NCI-H345 (cell line): Measurements from ENCODE around the gene IL1RAPL1.
"Not testable (repeated sequence)": the region's sequence is repeated elsewhere in the genome, so short reads cannot be mapped to it uniquely, and the experiment has no call there.

Experiments
- DNase-seq: peaks from one replicate; lab custom pipeline; 2025; lab: John Stamatoyannopoulos, UW

The IL1RAPL1 gene

DNA sequence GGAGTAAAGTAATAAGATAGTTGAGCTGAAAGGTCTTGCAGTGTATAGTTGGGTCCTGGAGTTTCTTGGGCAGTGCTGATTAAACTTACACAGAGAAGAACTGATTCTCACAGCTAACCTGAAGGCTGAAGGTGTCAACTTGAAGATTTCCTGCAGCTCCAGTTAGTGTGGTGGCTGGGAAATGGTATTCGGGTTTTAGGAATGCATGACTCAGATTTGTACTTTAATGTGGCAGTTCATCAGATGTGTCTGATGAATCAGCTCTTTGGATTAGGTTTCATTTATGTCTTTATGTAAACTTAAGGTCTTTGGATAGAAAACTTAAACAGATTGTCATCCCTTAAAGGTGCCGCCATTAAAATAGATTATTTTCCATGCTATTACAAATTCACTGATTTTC is 200.0 kb downstream of the IL1RAPL1 start:
- no peak for DNase-seq

DNA sequence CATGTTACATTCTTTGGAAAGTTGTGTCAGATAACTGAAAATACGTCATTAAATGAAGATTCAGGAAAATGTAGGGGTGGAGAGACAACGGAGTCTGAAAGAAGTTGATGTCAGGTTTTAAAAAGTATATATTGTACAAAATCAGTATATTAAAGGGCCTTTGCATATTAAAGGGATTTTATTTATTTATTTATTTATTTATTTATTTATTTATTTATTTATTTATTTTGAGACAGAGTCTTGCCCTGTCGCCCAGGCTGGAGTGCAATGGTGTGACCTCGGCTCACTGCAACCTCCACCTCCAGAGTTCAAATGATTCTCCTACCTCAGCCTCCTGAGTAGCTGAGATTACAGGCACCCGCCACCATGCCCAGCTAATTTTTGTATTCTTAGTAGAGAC is 213.4 kb downstream of the IL1RAPL1 start:
- DNase-seq = not testable (repeated sequence)

DNA sequence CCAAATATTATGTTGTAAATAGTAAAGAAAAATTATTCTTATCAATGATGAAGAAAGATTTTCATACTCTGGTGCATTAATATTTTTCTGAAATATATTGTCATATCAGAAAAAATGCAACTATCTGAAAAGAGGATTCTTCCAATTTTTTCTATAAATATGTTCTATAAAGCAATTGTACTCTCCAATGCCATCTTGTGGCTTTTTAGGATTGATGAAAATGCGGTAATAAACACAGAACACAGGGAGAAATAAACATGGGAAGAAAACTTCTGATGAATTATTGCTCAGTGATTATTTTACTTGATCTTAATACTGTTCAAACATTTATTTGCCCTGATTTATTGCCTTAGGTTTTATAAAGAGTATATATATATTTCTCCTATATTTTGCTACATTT is 215.4 kb downstream of the IL1RAPL1 start:
- DNase-seq = no peak

DNA sequence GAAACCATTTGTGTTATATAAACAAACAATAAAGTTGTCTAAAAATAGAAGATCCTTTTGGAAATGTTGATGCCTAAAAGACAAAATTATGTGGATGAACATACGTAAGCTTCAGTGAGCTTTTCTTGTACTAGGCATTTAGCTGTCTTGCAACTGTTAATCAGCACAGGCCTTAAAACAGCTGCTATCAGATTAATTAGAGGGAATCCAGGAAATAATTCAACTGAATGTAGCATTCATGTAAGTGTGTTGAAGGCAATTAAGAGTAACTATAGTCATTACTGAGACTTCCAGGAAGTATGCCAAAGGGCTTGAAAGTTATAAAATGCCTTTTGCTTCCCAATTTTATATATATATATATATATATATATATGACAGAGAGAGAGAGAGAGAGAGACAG is 248.7 kb downstream of the IL1RAPL1 start:
- no peak for DNase-seq

DNA sequence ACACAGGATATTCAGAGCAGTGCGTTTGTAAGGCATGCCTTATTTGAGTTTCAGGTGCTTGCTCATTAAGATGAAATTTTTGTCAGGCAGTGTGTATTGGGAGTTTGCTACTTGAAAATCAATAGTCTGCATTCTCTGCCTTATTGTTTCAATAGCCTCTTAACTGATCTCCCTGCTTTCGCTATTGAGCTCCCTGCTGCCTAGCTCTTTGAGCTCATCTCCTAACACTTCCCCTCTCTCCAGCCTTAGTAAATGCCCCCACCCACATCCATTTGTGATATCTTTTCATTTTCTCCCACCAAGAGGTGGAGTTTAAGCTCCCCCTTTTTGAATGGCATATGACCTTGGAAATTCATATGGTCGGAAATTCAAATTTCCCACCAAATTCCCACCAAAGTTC is 256.6 kb downstream of the IL1RAPL1 start:
- peak; percentile 7 for DNase-seq

DNA sequence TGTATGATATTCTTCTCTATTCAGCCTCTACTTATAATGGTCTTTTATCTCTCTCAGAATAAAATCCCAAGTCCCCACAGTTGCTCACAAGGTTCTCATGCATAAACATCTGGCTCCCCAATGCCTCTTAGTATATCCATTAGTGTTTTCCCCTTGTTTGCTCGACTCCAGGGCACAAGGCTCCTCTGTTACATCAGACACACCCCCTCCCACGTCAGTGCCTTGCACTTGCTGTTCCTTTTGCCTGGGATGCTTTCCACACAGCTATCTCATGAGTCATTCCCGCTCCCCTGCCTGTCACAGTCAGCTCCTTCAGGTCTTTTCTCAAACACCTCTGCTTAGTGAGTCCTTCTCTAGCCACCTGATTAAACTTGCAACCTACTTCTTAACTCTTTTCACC is 260.2 kb downstream of the IL1RAPL1 start:
- no peak for DNase-seq

DNA sequence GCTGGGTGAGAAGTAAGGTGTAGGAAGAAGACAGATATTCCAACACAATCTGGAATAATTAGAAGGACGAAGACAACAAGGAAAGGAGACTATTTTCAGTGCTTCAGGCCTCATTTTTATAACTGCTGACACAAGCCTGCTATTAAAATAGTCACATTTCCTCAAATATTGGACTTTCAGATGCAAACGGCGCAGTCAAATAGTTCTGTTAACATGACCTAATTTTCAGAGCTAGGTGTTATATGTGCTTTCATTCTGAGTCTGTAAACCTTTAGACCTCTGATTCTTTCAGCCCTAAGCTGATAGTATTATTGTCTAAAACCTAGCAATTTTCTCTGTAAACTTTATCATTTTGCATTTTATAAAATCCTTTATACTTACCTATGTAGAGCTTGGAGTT is 261.5 kb downstream of the IL1RAPL1 start:
- DNase-seq = no peak

DNA sequence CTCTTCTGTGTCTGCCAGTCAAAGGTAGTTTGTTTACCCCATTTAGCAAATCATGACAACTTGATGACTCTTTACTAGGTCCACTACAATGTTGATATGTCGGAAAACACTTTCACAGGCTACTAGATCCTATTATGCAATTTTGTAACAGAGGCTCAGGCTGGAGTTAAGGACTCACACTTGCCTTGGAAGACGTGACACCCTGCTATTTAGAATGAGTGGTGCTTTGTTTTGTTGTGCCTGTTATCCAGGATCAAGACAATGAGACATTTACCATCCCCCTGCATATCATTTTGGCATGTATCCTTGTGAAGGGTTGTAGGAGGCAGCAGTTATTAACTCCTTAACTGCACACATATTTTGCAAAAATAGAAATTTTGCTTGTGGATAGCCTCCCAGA is 263.7 kb downstream of the IL1RAPL1 start:
- no peak for DNase-seq

DNA sequence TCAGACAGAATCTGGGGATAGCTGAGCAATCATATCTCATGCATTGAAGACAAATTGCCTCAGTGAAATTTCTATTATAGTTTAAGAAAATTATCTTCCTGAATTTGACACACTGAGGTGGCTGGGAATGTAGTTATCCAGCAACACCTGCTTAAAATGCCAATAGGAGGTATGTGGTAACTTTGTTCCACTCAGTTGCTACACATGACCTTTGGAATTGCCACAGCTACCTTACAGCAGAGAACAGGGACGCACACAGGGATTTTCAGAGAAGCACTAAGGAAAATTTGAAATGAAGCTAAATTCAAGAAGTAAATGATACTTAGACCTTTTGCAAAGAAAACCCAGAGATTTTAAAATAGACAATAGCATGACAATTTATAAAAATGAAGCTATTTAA is 264.6 kb downstream of the IL1RAPL1 start:
- no peak for DNase-seq

DNA sequence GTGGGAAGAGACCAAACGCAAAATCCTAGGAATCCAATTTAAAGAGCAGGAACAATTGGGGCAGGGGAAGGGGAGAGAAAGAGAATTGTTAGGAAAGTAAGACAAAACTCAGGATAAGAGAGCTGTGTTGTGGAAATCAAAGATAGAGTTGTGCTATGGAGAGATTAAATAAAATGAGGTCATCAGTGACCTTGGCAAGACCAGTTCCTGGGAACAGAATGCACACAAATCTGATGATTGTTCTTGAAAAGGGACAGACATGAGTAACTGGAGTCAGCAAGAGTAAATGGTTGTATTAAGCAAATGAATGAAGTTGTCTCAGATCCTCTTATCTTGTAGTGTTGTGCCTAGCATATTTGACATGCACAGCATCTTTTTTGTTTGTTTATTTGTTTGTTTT is 267.4 kb downstream of the IL1RAPL1 start:
- DNase-seq = no peak

DNA sequence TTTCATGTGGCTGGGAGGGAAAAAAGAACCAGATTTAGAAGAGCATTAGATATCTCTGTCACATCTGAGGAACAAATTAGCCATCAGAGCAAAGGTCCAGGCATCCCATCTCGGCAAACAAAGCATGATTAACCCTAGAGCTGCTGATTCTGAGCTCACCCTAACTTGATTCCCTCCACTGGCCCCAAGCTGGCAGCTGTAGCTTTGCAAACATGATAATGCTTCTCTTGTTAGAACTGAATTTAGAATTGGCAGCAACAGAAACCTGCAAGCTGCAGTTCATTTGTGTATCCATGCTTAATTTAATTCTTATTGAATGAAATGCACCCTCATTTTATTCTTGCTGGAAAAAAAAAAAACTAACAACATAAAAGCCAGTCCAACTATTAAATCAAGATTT is 289.2 kb downstream of the IL1RAPL1 start:
- DNase-seq = no peak

DNA sequence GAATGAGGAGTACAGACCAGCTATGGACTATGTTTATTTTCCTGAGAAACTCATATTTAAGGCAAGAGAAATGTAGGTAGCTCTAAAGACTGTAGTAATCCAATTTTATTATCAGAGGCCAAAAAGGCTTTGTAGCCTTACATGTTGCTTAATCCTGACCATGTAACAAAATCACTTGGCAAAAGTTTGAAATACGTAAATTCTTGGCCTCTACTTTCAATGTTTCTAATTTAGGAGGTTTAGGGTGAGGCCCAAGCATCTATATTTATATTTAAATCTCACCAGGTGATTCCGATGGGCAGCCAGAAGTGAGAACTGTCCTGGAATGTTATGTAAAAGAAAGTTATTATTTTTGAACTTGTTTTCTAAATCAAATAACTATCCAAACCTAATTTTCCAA is 289.7 kb downstream of the IL1RAPL1 start:
- no peak for DNase-seq

DNA sequence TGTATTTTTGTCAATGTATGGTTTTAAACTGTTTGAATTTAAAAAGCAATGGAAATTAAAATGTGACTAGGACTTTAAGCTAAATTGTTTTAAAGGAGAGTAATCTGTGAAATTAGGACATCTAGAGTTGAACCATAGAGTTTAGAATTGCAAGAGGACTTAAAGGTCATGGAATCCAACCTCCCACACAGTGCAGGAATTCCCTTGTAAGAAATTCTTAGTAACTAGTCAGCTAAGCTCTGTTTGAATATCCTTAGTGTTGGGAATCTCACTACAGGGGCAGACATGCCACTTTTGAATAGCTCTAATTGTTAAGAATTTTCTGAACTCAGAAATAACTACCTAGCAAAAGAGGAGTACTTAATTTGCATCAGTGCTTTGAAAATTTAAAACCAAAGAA is 292.9 kb downstream of the IL1RAPL1 start:
- DNase-seq = no peak

DNA sequence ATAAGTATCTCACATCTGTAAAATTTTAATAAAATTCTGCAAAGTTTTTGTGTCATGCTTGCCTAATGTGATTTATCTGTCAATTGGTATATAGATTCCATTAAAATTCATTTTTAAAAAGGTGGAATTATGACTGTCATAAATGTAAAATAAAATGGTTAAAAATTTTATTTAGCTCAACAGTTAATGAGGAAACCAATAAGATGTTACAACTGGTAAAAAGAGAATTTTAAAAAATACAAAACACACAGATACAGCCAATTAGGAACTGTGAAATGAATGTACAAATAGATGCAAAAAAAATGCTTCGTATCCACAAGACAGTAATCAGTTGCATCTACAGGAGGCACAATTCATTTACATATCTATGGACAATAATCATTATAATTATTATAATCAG is 297.6 kb downstream of the IL1RAPL1 start:
- DNase-seq = no peak

DNA sequence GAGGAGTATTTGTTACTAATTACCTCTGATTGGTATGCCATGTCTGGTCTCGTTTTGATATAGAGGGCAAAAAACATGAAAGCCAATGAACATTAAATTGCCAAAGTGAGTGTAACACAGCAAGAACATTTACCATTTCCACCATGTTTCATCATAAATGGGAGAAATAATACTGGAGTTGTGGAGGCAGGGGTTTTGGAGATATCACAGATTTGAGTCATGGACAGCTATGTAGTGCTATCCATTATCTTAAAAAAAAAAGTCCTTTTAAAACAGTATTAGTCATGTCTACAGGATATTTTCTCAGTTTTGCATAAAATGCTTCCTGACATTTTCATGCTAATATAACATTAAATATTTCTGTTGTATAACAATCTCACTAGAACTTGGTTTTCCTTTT is 301.2 kb downstream of the IL1RAPL1 start:
- no peak for DNase-seq

DNA sequence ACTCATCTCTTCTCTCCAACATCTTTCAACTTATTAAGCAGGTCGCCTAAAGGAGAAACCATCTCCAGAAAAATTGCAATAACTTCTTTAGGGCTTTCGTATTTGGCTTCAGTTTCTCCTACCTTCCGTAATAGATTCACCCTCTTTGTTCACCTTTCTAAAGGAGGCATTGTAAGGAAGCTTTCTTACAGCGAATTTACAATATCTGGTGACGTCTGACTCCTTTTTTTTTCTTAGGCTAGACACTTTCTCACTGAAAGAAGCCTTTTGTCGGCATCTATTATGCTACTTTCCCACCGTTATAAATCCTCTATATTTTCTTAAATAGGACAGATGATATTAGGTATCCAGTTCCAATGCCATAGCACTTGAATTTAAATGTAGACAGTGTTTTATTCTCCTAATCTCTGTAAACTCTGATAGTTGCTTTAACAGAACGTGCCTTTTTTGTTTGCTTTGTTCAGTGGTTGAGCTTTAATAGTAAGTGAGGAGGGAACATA is 302.4 kb downstream of the IL1RAPL1 start:
- no peak for DNase-seq

DNA sequence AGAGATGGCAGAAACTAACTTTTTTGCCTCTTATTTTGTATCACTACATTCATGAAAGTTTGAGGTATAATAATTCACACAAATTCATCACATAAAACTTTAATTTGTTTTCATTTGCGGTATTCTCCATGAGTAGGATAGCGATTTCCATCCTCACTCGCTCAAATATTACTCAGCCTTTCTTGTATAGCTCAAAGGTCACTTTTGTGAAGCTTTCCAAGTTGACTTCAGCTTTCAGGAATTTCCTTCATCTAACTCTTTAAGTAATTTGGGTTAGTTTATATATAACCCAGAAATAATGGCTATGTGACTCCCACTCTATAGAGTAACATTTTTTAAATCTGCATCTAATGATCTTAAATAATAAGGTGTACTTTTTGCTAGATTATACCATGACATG is 314.4 kb downstream of the IL1RAPL1 start:
- no peak for DNase-seq

DNA sequence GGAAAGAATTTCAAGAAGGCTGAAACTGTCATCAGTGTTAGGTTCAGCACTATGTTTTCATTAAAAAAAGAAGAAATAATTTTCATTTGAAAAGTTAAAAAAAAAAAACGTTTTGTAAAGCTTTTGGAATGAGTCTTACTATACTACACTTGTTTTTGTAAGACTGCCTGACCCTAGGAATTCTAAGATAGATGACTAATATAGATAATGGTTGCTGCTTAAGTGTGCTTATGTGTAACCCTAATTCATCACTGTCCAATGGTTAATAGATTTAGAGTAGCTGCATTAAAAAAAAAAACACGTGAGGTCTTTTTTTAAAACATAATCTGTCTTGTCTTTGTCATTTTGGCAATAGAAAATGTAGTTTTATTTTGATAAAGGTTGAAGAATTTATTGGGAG is 323.2 kb downstream of the IL1RAPL1 start:
- DNase-seq = no peak

DNA sequence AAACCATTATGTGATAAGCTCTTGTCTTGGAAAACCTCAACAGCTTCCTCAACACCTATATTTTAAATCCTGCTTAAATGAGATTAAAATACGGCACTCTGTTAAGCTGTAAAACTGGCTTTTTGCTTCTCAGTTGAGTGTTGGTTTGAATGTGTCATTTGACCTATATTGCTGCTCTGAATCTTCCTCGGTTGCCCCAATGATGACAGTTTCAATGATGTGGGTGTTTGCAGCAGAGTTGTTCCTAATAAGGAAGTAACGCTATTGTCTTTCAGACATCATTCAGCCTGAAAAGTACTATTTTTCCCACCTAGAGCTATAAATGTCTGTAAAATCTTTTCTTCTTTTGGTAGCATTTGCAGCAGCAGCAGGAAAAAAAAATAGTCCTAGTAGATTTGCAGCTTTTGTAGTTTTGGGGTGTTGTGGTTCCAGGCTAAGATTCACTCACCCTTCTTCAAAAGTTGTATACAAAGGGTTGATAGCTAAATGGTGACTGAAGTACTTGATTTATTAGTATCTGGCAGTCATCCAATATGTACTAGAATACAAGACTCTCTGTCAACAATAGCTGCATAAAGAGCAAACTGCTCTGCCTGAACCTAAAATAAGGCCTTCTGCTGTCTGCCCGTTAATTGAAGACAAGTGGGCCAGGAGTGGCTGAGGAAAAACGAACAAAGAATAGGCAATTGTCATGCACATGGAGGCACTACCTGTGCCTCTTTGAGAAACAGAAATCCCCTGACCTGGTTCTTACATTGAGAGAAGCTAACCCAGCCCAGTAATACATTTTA is 333.1 kb downstream of the IL1RAPL1 start:
- DNase-seq = peak; percentile 91

DNA sequence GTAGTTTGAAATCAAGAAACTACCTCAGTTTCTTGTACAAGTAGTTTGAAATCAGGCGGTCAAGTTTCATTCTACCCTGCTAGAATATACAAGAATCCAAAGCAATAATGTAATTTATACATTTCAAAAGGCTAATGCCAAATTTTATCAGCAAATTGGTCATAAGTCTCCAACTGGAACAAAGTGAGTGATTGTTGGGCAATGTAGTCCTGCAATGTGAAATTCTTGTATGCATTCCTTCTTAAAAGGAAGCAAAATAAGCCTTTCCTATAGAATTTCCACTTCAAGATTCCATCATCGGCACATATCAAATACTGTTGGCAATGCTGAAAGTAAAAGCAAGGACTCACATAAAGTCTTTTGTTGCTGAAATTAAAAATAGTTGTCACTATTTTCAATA is 334.9 kb downstream of the IL1RAPL1 start:
- DNase-seq = no peak

DNA sequence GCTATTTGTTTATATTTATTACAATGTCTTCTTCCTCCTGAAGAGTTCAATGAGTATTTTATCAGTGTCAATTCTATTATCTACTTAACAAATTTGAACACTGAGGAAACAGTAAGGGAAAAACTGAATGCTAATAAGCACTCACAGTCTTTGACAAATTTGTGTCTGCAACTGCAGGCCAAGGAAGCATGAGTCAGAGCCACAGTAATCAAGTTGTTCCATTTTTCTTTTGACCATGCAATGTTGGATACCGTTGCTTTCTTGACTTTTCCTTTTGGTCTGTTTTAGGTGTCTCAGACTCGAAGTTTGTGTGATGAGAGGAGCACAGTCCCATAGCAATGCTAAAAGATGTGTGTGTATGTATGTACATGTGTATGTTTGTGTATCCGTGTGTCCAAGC is 359.6 kb downstream of the IL1RAPL1 start:
- no peak for DNase-seq

DNA sequence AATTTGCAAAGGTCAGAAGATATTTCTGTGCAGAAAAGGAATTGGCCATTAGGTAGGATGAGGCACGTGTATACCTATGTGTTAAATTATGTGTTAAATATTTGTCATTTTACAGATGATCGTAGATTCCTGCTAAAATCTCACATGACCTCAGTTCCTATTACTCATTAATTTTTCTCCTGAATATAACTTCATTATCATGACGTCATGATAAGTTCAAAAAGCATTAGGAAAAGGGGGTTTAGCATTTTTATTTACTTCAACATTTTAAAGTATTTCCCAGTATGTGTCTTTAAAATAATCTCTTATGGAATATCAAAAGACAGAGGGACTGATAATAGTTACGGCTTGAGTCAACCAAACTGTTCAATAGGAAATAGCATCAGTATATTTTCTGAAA is 372.8 kb downstream of the IL1RAPL1 start:
- DNase-seq = no peak

DNA sequence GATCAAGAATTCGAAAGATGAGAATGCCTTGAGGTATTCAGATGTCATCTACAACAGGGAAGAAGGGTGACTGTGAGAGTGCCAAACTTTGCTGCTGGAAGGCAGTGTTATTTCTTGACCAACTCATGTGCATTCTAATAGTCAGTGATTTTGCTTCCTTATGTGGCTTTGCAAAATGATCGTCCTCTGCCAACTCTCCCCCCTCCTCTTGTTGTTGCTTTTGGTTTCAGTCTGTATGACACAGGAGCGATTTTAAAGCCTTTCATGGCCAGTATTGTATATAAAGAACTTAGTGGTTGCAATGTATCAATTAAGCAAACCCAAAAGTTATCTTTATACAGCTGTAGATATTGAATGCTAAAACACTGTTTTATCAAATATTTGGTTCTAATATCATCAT is 379.1 kb downstream of the IL1RAPL1 start:
- no peak for DNase-seq

DNA sequence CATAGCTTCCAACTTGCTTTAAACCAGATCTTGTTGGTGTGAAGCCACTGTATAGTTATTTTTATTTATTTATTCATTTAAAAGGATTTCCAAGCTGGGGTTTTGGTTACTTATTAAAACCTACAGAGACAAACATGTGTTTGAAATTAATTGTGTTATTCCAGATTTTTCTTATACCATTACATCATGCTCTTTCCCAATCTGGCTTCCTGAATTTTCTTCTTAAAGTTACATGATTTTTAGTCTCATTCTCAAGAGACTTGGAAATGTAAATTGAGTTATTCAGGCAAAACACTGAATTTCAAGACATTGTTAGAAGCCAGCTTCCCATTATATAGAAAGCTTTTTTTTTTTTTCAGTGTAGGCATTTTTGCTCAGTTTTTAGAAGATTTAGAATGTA is 381.9 kb downstream of the IL1RAPL1 start:
- no peak for DNase-seq
